Caco-2 (cell line): ENCODE results near the gene CACNA1I. TPM values are rescaled to one million over a fixed set of nuclear protein-coding genes. Genes with fewer than 3 reads are reported as not detected.

Experiments
- BruUV-seq: library from RNA; stranded (reverse); fragments of 400-500 nt; replicated peaks from 2 replicates; lab custom pipeline; 2021; lab: Mats Ljungman, UMichigan
- CTCF ChIA-PET: fragments of 300-600 bp; sonication (Branson Sonifier 250); formaldehyde crosslinking; loops from one replicate; lab custom pipeline; 2022; ENCODE audit warnings: antibody characterized with exemption; lab: Charles Lee
- POLR2A ChIA-PET: fragments of 300-600 bp; sonication (Branson Sonifier 250); formaldehyde crosslinking; loops from one replicate; lab custom pipeline; 2022; ENCODE audit warnings: antibody characterized with exemption; lab: Charles Lee
- DNase-seq, 2 experiments: peaks; one replicate each; pipeline versions ENCODE4 v3.0.0 to v3.0.0-alpha.2; 2020 to 2022
- H3K27me3 ChIP-seq: replicated peaks from 2 replicates; pipeline ENCODE4 v1.6.0; 2011; ENCODE audit warnings: low read length; ENCODE audit not compliant: control insufficient read depth, insufficient read depth
- H3K36me3 ChIP-seq: 2 replicates; pipeline ENCODE4 v1.5.1; 2011; ENCODE audit warnings: low read length; ENCODE audit not compliant: control insufficient read depth, insufficient read depth
- H3K4me1 ChIP-seq: fragments of 250-450 bp; sonication (Bioruptor Pico); 2 replicates; pipeline ENCODE4 v1.5.1; 2020; ENCODE audit warnings: mild to moderate bottlenecking
- H3K4me3 ChIP-seq: 2 replicates; pipeline ENCODE4 v1.5.1; 2011; ENCODE audit warnings: low read depth, mild to moderate bottlenecking, control low read depth, low read length
- H3K9me3 ChIP-seq: fragments of 250-450 bp; sonication (Bioruptor Pico); 2 replicates; pipeline ENCODE4 v1.5.1; 2020; ENCODE audit warnings: mild to moderate bottlenecking, moderate library complexity
- H3K27ac Mint-ChIP-seq: one replicate; pipeline ENCODE4 v1.8.0; 2022; ENCODE audit warnings: mixed read lengths; ENCODE audit not compliant: unreplicated experiment
- H3K27me3 Mint-ChIP-seq: one replicate; pipeline ENCODE4 v1.8.0; 2022; ENCODE audit warnings: mixed read lengths; ENCODE audit not compliant: insufficient read depth, unreplicated experiment
- H3K36me3 Mint-ChIP-seq: one replicate; pipeline ENCODE4 v1.8.0; 2022; ENCODE audit warnings: mild to moderate bottlenecking, mixed read lengths; ENCODE audit not compliant: insufficient read depth, unreplicated experiment
- H3K4me1 Mint-ChIP-seq: one replicate; pipeline ENCODE4 v1.8.0; 2022; ENCODE audit warnings: low read depth, mixed read lengths; ENCODE audit not compliant: unreplicated experiment
- H3K4me3 Mint-ChIP-seq: one replicate; pipeline ENCODE4 v1.8.0; 2022; ENCODE audit warnings: mild to moderate bottlenecking, moderate library complexity, mixed read lengths; ENCODE audit not compliant: unreplicated experiment
- H3K9me3 Mint-ChIP-seq: one replicate; pipeline ENCODE4 v1.8.0; 2022; ENCODE audit warnings: mixed read lengths; ENCODE audit not compliant: unreplicated experiment
- CTCF ChIP-seq, 2 experiments: fragments of 200-600 bp in 1 of 2; IDR thresholded peaks; 1 replicate in 1 of 2; 2 replicates in 1 of 2; pipeline versions ENCODE4 v1.5.1 to v1.8.0; 2011 to 2022; ENCODE audit warnings: antibody characterized with exemption in 1 of 2, control low read depth in 1 of 2, inconsistent platforms in 1 of 2, low read depth in 1 of 2, low read length in 1 of 2, mild to moderate bottlenecking in 1 of 2, moderate library complexity in 1 of 2; ENCODE audit not compliant: insufficient read depth in 1 of 2, severe bottlenecking in 1 of 2, unreplicated experiment in 1 of 2
- intact Hi-C: fragments of 100-400 bp; cut with micrococcal nuclease; formaldehyde crosslinking; loops from one replicate; pipeline ENCODE4 v1.10.0; 2022; ENCODE audit not compliant: unreplicated experiment
- total RNA-seq: library from RNA; stranded (reverse); gene quantifications from 2 replicates; pipeline ENCODE4 v1.2.3, GENCODE V29; 2022

CACNA1I gene
- total RNA-seq, 1 experiment from 2014 or later, result not detected

DNA sequence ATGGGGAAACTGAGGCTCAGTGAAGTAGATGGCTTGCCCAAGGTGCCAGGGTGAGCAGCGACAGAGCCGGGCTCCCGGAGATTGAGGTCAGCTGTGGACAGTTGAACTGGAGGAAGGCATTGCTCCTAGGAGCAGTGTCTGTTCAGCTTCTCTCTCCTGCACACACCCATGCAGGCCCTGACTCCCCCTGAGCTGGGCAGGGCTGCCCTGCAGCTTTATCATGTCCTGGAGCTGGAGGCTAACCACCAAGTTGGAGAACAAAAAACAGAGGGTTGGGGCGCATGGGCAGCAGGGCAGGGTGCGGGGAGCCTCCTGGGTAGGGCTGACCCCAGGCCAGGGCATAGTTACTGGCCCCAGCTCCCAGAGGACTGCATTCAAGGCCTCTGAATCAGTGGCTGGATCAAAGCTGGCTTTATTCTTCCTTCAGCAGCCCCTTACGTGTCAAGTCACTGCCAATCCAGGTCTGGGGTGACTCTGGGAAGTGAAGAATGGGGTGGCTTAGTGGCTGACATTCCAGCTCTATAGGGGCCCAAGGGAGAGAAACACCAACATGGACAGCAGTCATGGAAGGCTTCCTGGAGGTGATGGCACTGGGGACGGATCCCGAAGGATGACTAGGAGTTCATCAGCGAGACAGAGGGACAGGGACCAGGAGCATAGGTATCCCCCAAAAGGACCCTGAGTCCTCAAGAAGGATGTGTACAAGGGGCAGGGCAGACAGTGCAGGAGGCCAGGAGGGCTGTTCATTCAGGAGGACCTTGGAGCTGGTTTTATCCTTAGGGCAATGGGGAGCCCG lies 83.8 kb downstream of the CACNA1I start:
- POLR2A ChIA-PET, result no interaction called here
- H3K4me1 Mint-ChIP-seq, result no peaks in the 10 kb centered on the region
- intact Hi-C loops, result no loop called here
- Histone ChIP-seq H3K9me3 (no peaks in the 10 kb centered on the region), H3K36me3 (no peaks in the 10 kb centered on the region), H3K27me3 (no peaks in the 10 kb centered on the region), H3K4me1 (no peaks in the 10 kb centered on the region), H3K4me3 (no peak overlapping the region)
- no peak for DNase-seq
- no peak overlapping the region for H3K4me3 Mint-ChIP-seq
- H3K36me3 Mint-ChIP-seq, result no peaks in the 10 kb centered on the region
- H3K27ac Mint-ChIP-seq, result no peak overlapping the region
- H3K9me3 Mint-ChIP-seq, result no peaks in the 10 kb centered on the region
- H3K27me3 Mint-ChIP-seq, result peaks cover 10% of the 10 kb centered on the region
- no TSS peak for BruUV-seq
- CTCF ChIA-PET, result no interaction called here
- TF ChIP-seq CTCF (IDR thresholded peaks at IDR 0.05; ENCODE audit: insufficient read depth in 1 of 2, low read depth in 1 of 2, low read length in 1 of 2, severe bottlenecking in 1 of 2, unreplicated experiment in 1 of 2), result no peak

DNA sequence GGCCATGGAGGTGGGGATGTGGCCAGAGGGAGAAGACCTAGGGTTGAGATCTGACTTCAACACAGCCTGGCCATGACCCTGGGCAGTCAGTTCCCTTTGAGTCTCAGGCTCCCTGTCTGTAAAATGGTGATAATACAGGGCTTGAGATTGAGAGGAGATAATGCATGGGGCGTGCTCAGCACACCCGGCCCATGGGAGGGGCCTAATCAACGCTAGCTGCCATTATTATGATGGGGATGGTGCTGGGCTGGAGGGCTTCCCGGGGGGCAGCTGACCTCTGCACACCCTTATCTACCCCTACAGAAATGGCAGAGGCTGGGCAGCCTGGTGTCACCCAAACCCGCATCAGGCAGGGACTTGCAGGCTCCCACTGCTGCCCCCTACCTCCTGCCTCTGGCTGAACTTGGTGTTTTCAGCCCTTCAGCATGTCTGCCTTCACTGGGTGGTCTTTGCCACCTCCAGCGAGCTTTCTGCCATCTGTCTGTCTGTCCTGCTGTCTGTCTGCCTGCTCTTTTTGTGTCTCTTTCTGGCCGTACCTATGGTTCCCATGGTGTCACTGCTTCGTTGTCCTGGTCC lies 84.5 kb downstream of the CACNA1I start:
- H3K27me3 Mint-ChIP-seq, result peaks cover 10% of the 10 kb centered on the region
- Histone ChIP-seq H3K36me3 (no peaks in the 10 kb centered on the region), H3K4me1 (no peaks in the 10 kb centered on the region), H3K9me3 (no peaks in the 10 kb centered on the region), H3K4me3 (no peak overlapping the region), H3K27me3 (no peaks in the 10 kb centered on the region)
- no peaks in the 10 kb centered on the region for H3K4me1 Mint-ChIP-seq
- DNase-seq, result no peak
- intact Hi-C loops, result no loop called here
- H3K4me3 Mint-ChIP-seq, result no peak overlapping the region
- no peaks in the 10 kb centered on the region for H3K36me3 Mint-ChIP-seq
- TF ChIP-seq CTCF (IDR thresholded peaks at IDR 0.05; ENCODE audit: insufficient read depth in 1 of 2, low read depth in 1 of 2, low read length in 1 of 2, severe bottlenecking in 1 of 2, unreplicated experiment in 1 of 2), result no peak
- ChIA-PET CTCF (no interaction called here), POLR2A (no interaction called here)
- H3K9me3 Mint-ChIP-seq, result no peaks in the 10 kb centered on the region
- H3K27ac Mint-ChIP-seq, result no peak overlapping the region
- BruUV-seq, result no TSS peak

DNA sequence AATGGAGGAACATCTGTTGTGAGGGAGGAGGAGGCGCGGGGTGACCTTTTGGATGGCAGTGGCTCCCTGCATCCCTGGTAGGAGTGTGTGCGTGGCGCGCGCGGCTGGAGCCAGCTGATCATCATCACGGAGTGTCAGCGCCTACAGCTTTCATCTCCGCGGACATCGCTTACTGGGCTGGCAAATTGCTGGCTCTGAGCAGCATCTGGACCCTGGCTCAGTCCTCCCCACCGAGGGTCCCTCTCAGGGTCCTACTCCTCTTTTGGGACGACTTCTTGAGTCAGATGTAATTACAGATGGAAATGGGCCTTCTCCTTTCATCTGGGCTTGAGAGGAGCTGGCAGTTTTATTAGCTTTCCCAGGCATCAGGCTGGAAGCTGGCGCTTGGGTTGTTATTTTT lies 85.3 kb downstream of the CACNA1I start:
- intact Hi-C loops, result no loop called here
- CTCF ChIA-PET, result no interaction called here
- TF ChIP-seq CTCF (IDR thresholded peaks at IDR 0.05; ENCODE audit: insufficient read depth in 1 of 2, low read depth in 1 of 2, low read length in 1 of 2, severe bottlenecking in 1 of 2, unreplicated experiment in 1 of 2), result no peak

More for the DNA sequence above, 85.3 kb downstream of the CACNA1I start:
- H3K4me1 Mint-ChIP-seq, result no peaks in the 10 kb centered on the region
- H3K4me3 ChIP-seq, result no peak overlapping the region
- H3K4me3 Mint-ChIP-seq, result no peak overlapping the region
- DNase-seq, result no peak
- POLR2A ChIA-PET, result no interaction called here
- no peaks in the 10 kb centered on the region for H3K36me3 Mint-ChIP-seq
- H3K27ac Mint-ChIP-seq, result no peak overlapping the region
- no peaks in the 10 kb centered on the region for H3K4me1 ChIP-seq
- BruUV-seq, result no TSS peak
- H3K9me3 ChIP-seq, result no peaks in the 10 kb centered on the region
- no peaks in the 10 kb centered on the region for H3K36me3 ChIP-seq
- H3K27me3 Mint-ChIP-seq, result peaks cover 10% of the 10 kb centered on the region
- H3K9me3 Mint-ChIP-seq, result no peaks in the 10 kb centered on the region
- H3K27me3 ChIP-seq, result no peaks in the 10 kb centered on the region
